IgD-negative memory B cell (primary cell): Measurements from ENCODE around the gene BCAN. TPM values are rescaled to one million over a fixed set of nuclear protein-coding genes. Genes with fewer than 3 reads are reported as not detected.
"Not testable (repeated sequence)": the region's sequence is repeated elsewhere in the genome, so short reads cannot be mapped to it uniquely, and the experiment has no call there.

Source experiments
- H3K27ac Mint-ChIP-seq, 3 donors: one replicate each; pipeline ENCODE4 v1.8.0; 2020 to 2022; ENCODE audit warnings: mild to moderate bottlenecking in 3 of 3, mixed read lengths in 3 of 3, moderate library complexity in 1 of 3
- H3K27me3 Mint-ChIP-seq: one replicate; pipeline ENCODE4 v1.8.0; 2021; ENCODE audit warnings: mixed read lengths
- H3K36me3 Mint-ChIP-seq: one replicate; pipeline ENCODE4 v1.8.0; 2020; ENCODE audit warnings: mild to moderate bottlenecking, mixed read lengths
- H3K4me1 Mint-ChIP-seq, 3 donors: one replicate each; pipeline ENCODE4 v1.8.0; 2020 to 2022; ENCODE audit warnings: mixed read lengths in 3 of 3, mild to moderate bottlenecking in 1 of 3
- H3K4me3 Mint-ChIP-seq, 4 donors: one replicate each; pipeline ENCODE4 v1.8.0; 2020 to 2022; ENCODE audit warnings: mild to moderate bottlenecking in 4 of 4, mixed read lengths in 4 of 4, moderate library complexity in 3 of 4
- H3K9me3 Mint-ChIP-seq, 3 donors: one replicate each; pipeline ENCODE4 v1.8.0; 2020 to 2021; ENCODE audit warnings: mixed read lengths in 3 of 3, mild to moderate bottlenecking in 1 of 3
- polyA plus RNA-seq: library from polyadenylated mRNA; unstranded; fragments of 300-500 nt; fragmentation: Illumina TruSeq; gene quantifications from one replicate; pipeline ENCODE4 v1.2.3, GENCODE V29; 2021

Gene BCAN
- polyA plus RNA-seq, 1 donor from 2014 or later = not detected

DNA sequence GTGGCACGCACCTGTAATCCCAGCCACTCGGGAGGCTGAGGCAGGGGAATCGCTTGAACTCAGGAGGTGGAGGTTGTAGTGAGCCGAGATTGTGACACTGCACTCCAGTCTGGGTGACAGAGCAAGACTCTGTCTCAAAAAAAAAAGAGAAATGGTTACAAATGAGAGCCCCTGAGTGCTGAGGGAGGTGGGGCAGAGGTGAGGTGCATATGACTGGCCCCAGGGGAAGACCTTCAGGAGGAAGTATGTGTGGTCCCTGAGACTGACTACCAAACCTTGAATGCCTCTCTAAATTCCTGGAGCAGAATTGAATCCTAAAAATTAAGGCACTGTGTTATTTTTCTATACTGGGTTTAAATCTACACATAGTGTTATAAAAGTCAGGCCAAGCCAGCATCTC lies 34.6 kb upstream of the BCAN start:
- H3K4me1 Mint-ChIP-seq = peaks cover 13 to 31% (median 23%) of the 10 kb centered on the region in 3 donors
- peak overlapping the region in 2 of 3 donors; percentile 51 to 72 for H3K27ac Mint-ChIP-seq
- H3K9me3 Mint-ChIP-seq, H3K36me3 Mint-ChIP-seq, H3K27me3 Mint-ChIP-seq: not testable (repeated sequence)
- H3K4me3 Mint-ChIP-seq = peak overlapping the region in 3 of 4 donors; percentile 34 to 76 (median 58)

DNA sequence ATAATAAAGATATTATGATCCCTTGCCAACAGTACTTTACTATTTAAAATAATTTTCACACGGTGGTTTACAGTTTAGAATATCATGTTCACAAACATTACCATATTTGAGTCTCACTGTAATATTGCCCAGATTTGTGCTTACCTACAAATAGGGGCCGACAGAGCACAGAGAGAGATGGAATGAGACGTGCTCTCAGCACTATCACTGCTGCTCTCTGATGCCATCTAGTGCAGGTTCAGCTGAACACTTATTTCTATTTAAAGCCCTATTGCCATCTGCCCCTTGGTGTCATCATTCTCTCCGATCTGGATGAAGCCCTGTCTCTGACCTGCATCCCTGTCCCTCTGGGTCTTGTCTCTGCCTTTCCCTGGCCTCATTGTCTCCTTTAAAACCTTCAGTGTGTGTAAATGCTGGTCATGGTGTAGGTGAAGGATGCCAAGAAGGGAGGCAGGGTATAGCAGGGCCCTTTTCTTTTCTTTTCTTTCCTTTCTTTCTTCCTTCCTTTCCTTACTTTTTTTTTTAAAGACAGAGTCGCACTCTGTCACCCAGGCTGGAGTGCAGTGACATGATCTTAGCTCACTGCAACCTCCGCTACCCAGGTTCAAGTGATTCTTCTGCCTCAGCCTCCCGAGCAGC lies 33.8 kb upstream of the BCAN start:
- H3K27ac Mint-ChIP-seq = peak overlapping the region in 2 of 3 donors; percentile 58 to 72
- no peaks in the 10 kb centered on the region for H3K9me3 Mint-ChIP-seq
- peaks cover 1% of the 10 kb centered on the region for H3K36me3 Mint-ChIP-seq
- peak overlapping the region in 3 of 4 donors; percentile 59 to 88 (median 88) for H3K4me3 Mint-ChIP-seq
- H3K27me3 Mint-ChIP-seq = peaks cover 1% of the 10 kb centered on the region
- H3K4me1 Mint-ChIP-seq = peaks cover 11 to 27% (median 19%) of the 10 kb centered on the region in 3 donors

DNA sequence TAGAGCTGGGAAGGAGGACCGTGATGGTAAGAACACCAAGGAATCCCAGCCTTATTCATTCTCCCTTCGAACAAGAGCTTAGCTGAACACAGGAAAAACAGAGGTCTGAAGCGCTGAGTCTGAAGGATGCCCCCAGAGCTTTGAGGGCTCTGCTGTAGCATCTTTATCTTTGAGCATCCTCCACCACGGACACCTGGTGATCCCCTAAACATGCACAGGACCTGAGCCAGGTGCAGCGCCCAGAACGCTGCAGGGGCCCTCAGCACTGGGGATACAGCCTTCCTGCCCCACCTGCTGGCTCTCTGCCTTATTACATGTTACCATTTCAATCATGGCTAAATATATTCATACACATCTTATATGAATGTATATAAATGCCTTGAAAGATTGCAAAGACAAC lies 32.9 kb upstream of the BCAN start:
- H3K4me3 Mint-ChIP-seq = no peak overlapping the region
- H3K4me1 Mint-ChIP-seq = peaks cover 11 to 27% (median 19%) of the 10 kb centered on the region in 3 donors
- no peaks in the 10 kb centered on the region for H3K9me3 Mint-ChIP-seq
- peaks cover 3% of the 10 kb centered on the region for H3K36me3 Mint-ChIP-seq
- peaks cover 1% of the 10 kb centered on the region for H3K27me3 Mint-ChIP-seq
- no peak overlapping the region for H3K27ac Mint-ChIP-seq

DNA sequence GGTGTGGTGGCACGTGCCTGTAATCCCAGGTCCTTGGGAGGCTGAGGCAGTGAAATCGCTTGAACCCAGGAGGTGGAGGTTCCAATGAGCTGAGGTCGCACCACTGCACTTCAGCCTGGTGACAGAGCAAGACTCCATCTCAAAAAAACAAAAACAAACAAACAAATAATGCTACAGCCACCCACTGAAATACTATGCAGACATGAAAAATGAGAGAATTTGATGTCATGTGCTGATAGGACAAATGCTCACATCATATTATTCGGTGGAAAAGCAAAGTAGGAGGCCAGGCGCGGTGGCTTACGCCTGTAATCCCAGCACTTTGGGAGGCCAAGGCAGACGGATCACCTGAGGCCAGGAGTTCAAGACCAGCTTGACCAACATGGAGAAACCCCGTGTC lies 31.8 kb upstream of the BCAN start:
- H3K36me3 Mint-ChIP-seq, H3K4me3 Mint-ChIP-seq, H3K27ac Mint-ChIP-seq, H3K9me3 Mint-ChIP-seq, H3K27me3 Mint-ChIP-seq: not testable (repeated sequence)
- peaks cover 11 to 27% (median 19%) of the 10 kb centered on the region in 3 donors for H3K4me1 Mint-ChIP-seq

DNA sequence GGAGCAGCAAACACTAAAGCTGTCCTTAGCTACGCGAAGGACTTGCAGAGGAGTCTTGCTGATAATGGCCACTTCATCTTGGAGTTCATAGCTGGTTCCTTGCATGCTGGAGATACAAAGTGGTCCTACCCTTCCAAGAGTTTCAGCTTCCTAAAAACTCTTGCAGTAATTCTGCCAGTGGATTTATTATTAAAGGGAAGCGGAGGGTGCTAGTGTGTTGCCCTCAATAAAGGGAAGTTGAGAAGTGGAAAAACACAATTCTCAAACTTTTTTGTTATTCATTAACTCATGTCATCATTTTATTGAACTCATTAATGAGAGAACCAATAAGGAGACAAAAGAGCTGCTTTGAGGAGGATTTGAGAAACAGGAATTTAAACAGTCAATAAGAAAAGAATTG lies 29.3 kb upstream of the BCAN start:
- Mint-ChIP-seq H3K27ac (no peak overlapping the region), H3K4me1 (peaks cover 6 to 16% (median 13%) of the 10 kb centered on the region in 3 donors), H3K36me3 (peaks cover 3% of the 10 kb centered on the region), H3K9me3 (no peaks in the 10 kb centered on the region), H3K27me3 (peaks cover 16% of the 10 kb centered on the region), H3K4me3 (no peak overlapping the region)

DNA sequence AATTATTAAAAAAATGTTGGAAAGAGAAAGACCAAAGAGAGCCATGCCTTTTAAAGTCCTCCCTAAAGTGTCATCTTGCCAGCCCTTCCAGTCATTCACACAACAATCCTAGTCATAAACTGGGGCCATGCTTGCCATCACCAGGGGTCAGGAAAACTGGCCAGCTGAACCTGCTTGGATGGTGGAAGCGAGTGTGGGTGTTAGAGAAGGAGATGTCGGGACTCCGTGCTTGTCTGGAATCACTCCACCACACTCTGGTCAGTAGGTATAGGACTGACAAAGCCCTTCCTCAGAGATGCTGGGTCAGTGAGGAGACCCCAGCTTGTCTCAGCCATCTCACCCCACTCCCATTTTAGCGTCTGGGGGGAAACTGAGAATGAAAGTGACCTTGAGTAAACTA lies 26.0 kb upstream of the BCAN start:
- no peak overlapping the region for H3K4me3 Mint-ChIP-seq
- no peak overlapping the region for H3K27ac Mint-ChIP-seq
- peaks cover 2% of the 10 kb centered on the region for H3K36me3 Mint-ChIP-seq
- no peaks in the 10 kb centered on the region for H3K9me3 Mint-ChIP-seq
- peaks cover 0 to 6% (median 0%) of the 10 kb centered on the region in 3 donors for H3K4me1 Mint-ChIP-seq
- peaks cover 27% of the 10 kb centered on the region for H3K27me3 Mint-ChIP-seq

DNA sequence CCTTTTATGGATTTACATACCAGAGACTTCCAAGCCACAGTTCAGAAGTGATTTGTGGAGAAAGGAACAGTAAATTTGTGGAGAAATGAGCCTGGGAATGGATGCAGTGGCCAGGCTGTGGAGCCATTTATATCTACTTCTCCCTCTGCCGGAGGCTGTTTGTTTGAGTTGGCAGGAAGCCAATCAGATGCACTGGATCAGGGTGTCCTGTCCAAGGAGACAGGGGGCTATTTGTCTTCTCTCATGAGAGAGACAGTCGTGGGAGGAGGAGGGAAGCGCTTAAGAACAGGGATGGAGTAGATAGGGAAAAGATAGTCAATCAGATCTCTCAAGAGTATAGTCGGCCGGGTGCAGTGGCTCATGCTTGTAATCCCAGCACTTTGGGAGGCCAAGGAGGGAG lies 25.5 kb upstream of the BCAN start:
- Mint-ChIP-seq H3K4me1 (peaks cover 0 to 6% (median 0%) of the 10 kb centered on the region in 3 donors), H3K9me3 (no peaks in the 10 kb centered on the region), H3K27me3 (peaks cover 27% of the 10 kb centered on the region), H3K36me3 (peaks cover 2% of the 10 kb centered on the region), H3K4me3 (no peak overlapping the region), H3K27ac (no peak overlapping the region)

DNA sequence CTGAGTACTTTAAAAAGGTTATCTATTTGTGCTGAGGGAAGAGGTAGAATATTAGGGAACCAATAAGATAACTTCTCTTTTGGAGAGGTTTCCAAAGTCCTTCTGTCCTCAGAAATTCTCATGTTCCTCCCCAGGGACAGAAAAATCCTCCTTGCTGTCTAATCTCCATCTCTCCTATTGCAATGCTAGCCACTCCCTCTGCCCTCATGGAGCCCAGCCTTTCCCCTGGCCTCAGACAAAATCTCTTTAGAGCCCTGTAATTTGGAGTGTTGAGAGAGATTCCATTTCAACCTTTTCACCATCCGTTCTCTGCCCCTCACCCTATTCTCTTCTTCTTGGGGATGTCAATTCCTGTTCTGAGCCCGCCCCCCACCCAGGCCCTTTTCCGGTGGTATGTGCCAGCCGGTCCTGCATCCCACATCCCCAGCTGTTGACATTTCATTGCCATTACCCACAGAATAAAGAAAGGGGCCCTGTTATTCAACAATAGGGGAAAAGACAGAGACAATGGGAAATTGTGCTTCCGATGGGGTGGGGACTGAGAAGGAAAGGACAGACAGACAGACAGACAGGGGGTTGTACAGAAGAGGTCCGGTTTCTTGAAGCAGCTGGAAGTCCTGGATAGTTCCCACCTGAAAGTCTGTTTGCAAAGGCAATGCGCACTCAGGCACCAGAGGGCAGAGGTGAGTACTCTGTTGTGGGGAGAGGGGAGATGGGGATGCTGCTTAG lies 22.9 kb upstream of the BCAN start, which contains the start of gene HAPLN2:
Gene HAPLN2, plus strand, starts transcription at position 563 of the 729 bp plus-strand sequence. CDS start 4,076 bp downstream, outside the sequence.
- H3K4me3 Mint-ChIP-seq = peak within 1 kb of the TSS in 1 of 4 donors; percentile 69

DNA sequence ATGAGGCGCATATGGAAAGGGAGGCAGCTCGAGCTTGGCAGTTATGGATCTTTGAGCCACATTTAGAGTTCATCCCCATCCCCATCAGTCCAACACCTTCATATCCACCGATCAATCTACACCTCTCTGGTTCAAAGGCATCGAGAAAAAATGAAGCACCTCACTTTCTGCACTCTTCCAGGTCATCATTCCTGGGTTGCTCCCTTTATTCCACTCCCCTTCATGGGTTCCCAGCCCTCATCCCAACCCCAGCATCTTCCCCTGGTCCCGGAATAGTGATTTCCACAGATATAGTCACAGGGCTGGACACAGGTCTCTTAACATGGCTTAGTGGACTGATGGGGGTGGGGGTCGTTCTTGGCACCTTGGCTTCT lies 22.3 kb upstream of the BCAN start:
- Mint-ChIP-seq H3K4me3 (peak overlapping the region in 1 of 4 donors; percentile 69), H3K27me3 (peaks cover 43% of the 10 kb centered on the region), H3K9me3 (no peaks in the 10 kb centered on the region)

More for the DNA sequence above, 22.9 kb upstream of the BCAN start, which contains the start of gene HAPLN2:
- H3K36me3 Mint-ChIP-seq = no peaks in the 10 kb centered on the region
- no peak within 1 kb of the TSS for H3K27ac Mint-ChIP-seq
- peaks cover 0 to 6% (median 0%) of the 10 kb centered on the region in 3 donors for H3K4me1 Mint-ChIP-seq
- no peaks in the 10 kb centered on the region for H3K9me3 Mint-ChIP-seq
- H3K27me3 Mint-ChIP-seq = peaks cover 40% of the 10 kb centered on the region

DNA sequence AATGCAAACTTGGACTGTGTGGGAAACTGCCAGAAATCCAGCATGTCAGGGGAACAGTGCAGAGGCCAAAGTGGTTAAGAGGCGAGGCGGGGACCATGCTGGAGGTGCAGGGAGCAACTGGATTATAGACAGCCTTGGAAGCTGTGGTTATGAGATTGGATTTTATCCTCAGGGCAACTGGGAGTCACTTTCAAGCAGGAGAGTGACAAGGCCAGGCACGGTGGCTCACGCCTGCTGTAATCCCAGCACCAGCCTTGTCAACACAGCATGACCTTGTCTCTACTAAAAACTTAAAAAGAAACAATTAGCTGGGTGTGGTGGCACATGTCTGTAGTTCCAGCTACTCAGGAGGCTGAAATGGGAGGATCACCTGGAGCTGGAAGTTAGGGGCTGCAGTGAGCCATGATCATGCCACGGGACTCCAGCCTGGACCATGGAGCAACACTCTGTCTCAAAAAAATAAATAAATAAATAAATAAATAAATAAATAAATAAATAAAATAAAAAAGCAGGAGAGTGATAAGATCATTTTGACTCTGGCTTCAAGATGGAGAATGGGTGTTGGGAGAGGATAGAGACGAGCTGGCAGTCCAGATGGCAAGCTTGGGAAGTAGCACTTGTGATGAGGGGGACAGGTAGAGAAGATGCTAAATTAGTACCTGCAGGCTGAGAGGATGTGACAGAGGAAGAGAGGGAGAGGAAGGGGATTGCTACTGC lies 19.2 kb upstream of the BCAN start:
- H3K27me3 Mint-ChIP-seq = peaks cover 39% of the 10 kb centered on the region
- H3K27ac Mint-ChIP-seq = peak overlapping the region in 2 of 3 donors; percentile 36 to 83
- H3K9me3 Mint-ChIP-seq = no peaks in the 10 kb centered on the region
- peaks cover 6 to 15% (median 8%) of the 10 kb centered on the region in 3 donors for H3K4me1 Mint-ChIP-seq
- no peaks in the 10 kb centered on the region for H3K36me3 Mint-ChIP-seq
- H3K4me3 Mint-ChIP-seq = peak overlapping the region in 2 of 4 donors; percentile 9 to 39

More for the DNA sequence above, 22.3 kb upstream of the BCAN start:
- H3K36me3 Mint-ChIP-seq = no peaks in the 10 kb centered on the region
- H3K4me1 Mint-ChIP-seq = peaks cover 0 to 8% (median 0%) of the 10 kb centered on the region in 3 donors
- H3K27ac Mint-ChIP-seq = no peak overlapping the region

DNA sequence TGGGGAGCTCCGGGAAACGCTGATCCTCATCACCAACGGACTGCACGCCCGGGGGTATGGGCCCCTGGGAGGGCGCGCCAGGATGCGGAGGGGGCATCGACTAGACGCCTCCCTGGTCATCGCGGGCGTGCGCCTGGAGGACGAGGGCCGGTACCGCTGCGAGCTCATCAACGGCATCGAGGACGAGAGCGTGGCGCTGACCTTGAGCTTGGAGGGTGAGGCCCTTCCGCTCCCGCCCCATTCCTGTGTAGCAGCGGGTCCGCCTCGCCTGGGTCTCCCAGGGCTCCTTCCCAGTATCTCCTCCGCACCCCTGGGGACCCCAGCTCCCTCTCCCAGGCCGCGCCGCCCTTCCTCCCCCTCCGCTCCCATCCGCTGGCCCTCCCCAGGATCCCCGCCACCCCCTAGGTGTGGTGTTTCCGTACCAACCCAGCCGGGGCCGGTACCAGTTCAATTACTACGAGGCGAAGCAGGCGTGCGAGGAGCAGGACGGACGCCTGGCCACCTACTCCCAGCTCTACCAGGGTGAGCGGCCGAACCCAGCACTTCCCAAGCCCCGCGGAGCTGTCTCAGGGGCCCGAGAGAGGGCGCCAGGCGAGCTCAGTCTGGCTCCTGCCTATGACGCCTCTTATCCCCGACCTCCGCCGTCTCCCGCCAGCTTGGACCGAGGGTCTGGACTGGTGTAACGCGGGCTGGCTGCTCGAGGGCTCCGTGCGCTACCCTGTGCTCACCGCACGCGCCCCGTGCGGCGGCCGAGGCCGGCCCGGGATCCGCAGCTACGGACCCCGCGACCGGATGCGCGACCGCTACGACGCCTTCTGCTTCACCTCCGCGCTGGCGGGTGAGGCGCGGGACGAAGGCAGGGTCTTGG lies 17.7 kb upstream of the BCAN start:
- H3K9me3 Mint-ChIP-seq = no peaks in the 10 kb centered on the region
- H3K4me1 Mint-ChIP-seq = peaks cover 6 to 15% (median 8%) of the 10 kb centered on the region in 3 donors
- H3K4me3 Mint-ChIP-seq = peak overlapping the region in 3 of 4 donors; percentile 40 to 63 (median 58)
- peaks cover 39% of the 10 kb centered on the region for H3K27me3 Mint-ChIP-seq
- H3K27ac Mint-ChIP-seq = no peak overlapping the region
- no peaks in the 10 kb centered on the region for H3K36me3 Mint-ChIP-seq

DNA sequence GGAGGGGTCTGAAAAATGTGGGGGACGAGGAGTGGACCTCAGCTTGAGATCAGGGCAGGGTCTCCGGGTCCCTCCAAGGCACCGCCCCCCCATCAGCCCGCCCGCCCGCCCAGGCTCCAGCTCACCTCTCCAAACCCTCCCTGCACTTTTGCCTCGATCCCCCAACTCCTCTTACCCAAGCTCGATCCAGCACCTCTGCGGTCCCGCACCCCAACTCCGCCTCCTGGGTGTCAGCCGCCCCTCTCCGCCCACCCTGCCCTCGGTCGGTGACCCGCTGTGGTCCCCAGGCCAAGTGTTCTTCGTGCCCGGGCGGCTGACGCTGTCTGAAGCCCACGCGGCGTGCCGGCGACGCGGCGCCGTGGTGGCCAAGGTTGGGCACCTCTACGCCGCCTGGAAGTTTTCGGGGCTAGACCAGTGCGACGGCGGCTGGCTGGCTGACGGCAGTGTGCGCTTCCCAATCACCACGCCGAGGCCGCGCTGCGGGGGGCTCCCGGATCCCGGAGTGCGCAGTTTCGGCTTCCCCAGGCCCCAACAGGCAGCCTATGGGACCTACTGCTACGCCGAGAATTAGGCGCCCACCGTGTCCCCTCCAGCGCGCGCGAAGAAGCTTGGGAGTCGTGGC lies 17.0 kb upstream of the BCAN start:
- Mint-ChIP-seq H3K4me1 (peaks cover 6 to 12% (median 8%) of the 10 kb centered on the region in 3 donors), H3K27ac (no peak overlapping the region), H3K36me3 (no peaks in the 10 kb centered on the region), H3K4me3 (peak overlapping the region in 3 of 4 donors; percentile 54 to 71 (median 58)), H3K9me3 (no peaks in the 10 kb centered on the region), H3K27me3 (peaks cover 39% of the 10 kb centered on the region)

DNA sequence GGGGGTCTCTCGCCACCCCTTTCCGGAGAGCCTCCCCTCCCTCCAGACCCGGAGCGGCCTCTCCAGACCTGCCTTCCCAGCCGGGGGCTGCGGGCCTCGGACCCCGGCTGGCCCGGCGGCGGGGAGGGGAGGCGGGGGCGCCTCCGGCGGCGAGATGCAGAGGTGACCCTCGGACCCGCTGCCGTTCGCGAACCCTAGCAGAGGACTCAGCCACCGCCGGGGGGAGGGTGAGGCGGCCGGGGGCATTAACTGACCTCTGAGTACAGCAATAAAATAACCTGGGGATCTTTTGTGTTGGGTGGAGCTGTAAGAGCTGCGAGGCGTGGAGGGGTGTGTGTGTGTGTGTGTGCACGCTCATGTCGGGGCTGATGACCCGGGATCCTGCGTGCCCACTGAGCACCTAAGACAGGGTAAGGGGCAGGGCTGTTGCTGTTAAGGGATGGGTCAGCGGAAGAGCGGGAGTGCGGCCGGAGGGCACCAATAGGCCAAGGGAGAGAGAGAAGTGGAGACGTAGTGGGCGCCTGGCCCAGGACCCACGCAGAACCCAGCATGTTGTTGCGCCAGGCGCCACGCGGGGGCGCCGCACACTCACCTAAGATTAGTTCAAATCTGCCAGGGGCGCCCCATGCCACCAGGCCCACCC lies 16.4 kb upstream of the BCAN start:
- H3K4me3 Mint-ChIP-seq = peak overlapping the region; percentile 70 to 91 (median 83)
- peak overlapping the region in 2 of 3 donors; percentile 55 to 69 for H3K27ac Mint-ChIP-seq
- H3K27me3 Mint-ChIP-seq = peaks cover 40% of the 10 kb centered on the region
- H3K9me3 Mint-ChIP-seq = no peaks in the 10 kb centered on the region
- H3K36me3 Mint-ChIP-seq = no peaks in the 10 kb centered on the region
- peaks cover 8 to 11% (median 9%) of the 10 kb centered on the region in 3 donors for H3K4me1 Mint-ChIP-seq
